ENCODE data around the gene LMBR1.

DNA sequence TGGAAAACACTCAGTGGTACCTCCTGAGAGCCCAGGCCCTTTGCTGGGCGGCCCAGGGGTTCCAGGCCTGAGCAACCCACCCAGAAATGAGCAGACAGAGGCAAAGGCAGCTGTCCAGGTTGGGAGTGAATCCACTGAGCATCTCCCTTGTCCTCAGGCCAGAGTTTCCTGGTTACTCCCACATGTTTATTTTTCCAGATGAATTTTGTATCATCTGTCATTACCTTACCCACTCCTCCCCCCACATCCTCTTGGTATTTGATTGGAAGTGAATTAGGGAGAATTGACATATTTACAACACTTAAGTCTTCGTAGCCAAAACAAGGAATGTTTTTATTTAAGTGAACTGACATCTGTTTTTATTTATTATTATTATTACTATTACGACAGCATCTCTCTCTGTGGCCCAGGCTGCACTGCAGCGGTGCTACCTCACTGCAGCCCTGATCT lies 13.2 kb upstream of the LMBR1 start:
- TF ChIP-seq, protein P1, sequence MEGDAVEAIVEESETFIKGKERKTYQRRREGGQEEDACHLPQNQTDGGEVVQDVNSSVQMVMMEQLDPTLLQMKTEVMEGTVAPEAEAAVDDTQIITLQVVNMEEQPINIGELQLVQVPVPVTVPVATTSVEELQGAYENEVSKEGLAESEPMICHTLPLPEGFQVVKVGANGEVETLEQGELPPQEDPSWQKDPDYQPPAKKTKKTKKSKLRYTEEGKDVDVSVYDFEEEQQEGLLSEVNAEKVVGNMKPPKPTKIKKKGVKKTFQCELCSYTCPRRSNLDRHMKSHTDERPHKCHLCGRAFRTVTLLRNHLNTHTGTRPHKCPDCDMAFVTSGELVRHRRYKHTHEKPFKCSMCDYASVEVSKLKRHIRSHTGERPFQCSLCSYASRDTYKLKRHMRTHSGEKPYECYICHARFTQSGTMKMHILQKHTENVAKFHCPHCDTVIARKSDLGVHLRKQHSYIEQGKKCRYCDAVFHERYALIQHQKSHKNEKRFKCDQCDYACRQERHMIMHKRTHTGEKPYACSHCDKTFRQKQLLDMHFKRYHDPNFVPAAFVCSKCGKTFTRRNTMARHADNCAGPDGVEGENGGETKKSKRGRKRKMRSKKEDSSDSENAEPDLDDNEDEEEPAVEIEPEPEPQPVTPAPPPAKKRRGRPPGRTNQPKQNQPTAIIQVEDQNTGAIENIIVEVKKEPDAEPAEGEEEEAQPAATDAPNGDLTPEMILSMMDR (IDR thresholded peaks at IDR 0.05; ENCODE audit: poor library complexity, severe bottlenecking): no peak
- no peak for TF ChIP-seq EZH2 (IDR thresholded peaks at IDR 0.05; ENCODE audit: borderline replicate concordance, insufficient read depth, low read length, poor library complexity, severe bottlenecking)
- TF ChIP-seq POLR2AphosphoS5 (IDR thresholded peaks at IDR 0.05): no peak
- TF ChIP-seq EP300 (conservative IDR thresholded peaks at IDR 0.05; ENCODE audit: poor library complexity, severe bottlenecking): no peak
